Vagina (tissue), 2 donors: ENCODE measurements around the gene CEACAM3.

Experiments used
- POLR2A ChIP-seq, 2 donors: fragments of 450-650 bp; IDR thresholded peaks; one replicate each; pipeline ENCODE4 v1.6.1; 2017; ENCODE audit warnings: antibody characterized with exemption in 2 of 2, mild to moderate bottlenecking in 2 of 2, moderate library complexity in 2 of 2
- POLR2AphosphoS5 ChIP-seq, 2 donors: sonication (generic); formaldehyde crosslinking; IDR thresholded peaks; one replicate each; pipeline ENCODE4 v1.9.0; 2017; ENCODE audit warnings: antibody characterized with exemption in 2 of 2, mild to moderate bottlenecking in 2 of 2, low read depth in 1 of 2; ENCODE audit not compliant: insufficient read depth in 1 of 2
- TF ChIP-seq, protein P1 (sequence below), 3 experiments: fragments of 450-650 bp in 2 of 3; fragments of 200-600 bp in 1 of 3; sonication (generic) in 1 of 3; IDR thresholded peaks; one replicate each; pipeline ENCODE4 v1.5.1; 2017 to 2019; ENCODE audit warnings: antibody characterized with exemption in 3 of 3, mild to moderate bottlenecking in 2 of 3, moderate library complexity in 2 of 3

DNA sequence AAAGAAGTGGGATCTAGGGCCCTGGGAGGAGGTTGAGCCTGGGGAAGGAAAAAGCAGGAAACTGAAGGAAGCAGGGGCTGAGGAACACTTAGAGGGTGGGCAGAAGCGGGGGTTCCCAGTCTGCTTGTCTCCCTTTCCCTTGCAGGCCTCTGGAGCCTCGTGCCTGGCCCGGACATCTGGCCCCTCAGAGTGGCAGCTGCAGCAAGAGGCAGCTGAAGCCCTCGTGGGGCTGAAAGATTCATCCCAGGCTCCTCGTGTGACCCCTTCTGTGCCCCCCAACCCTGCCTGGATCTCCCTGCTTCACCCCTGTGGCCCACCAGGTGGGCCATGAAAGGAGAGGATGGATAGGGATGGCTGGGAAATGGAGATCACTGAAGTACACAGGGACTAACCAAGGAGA, 54.0 kb downstream of the CEACAM3 start:
- TF ChIP-seq, protein P1, sequence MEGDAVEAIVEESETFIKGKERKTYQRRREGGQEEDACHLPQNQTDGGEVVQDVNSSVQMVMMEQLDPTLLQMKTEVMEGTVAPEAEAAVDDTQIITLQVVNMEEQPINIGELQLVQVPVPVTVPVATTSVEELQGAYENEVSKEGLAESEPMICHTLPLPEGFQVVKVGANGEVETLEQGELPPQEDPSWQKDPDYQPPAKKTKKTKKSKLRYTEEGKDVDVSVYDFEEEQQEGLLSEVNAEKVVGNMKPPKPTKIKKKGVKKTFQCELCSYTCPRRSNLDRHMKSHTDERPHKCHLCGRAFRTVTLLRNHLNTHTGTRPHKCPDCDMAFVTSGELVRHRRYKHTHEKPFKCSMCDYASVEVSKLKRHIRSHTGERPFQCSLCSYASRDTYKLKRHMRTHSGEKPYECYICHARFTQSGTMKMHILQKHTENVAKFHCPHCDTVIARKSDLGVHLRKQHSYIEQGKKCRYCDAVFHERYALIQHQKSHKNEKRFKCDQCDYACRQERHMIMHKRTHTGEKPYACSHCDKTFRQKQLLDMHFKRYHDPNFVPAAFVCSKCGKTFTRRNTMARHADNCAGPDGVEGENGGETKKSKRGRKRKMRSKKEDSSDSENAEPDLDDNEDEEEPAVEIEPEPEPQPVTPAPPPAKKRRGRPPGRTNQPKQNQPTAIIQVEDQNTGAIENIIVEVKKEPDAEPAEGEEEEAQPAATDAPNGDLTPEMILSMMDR (IDR thresholded peaks at IDR 0.05), result no peak
- TF ChIP-seq POLR2A (IDR thresholded peaks at IDR 0.05) (no peak), POLR2AphosphoS5 (IDR thresholded peaks at IDR 0.05; ENCODE audit: insufficient read depth in 1 of 2, low read depth in 1 of 2) (no peak)
